Effector CD4-positive, alpha-beta T cell (primary cell): Measurements from ENCODE around the gene IDI2.

Source experiments
- DNase-seq: peaks from one replicate; pipeline ENCODE4 v3.0.0-alpha.2; 2020

The IDI2 gene

DNA sequence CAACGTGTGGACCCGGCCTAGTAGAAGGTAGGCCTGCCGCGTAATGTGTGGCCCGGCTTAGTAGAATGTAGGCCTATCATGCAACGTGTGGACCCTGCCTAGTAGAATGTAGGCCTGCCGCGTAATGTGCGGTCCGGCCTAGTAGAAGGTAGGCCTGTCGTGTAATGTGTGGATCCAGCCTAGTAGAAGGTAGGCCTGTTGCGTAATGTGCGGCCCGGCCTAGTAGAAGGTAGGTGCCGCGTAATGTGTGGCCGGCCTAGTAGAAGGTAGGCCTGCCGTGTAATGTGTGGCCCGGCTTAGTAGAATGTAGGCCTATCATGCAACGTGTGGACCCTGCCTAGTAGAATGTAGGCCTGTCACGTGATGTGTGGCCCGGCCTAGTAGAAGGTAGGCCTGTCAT, 49.3 kb downstream of the IDI2 start:
- no peak for DNase-seq

DNA sequence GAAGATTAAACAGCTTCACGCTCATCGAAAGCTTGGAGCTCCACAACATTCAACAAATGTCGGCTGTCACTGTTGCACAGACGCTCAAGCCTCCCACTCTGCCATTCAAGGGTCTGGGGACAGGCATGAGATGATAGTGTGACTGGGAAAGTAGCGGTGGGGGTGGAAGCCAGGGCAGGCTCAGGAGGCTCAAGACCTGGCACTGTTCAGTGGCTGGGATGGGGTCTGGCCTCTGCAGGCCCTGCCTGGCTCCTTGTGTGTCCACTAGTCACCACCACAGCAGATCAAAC, 50.9 kb downstream of the IDI2 start:
- DNase-seq = no peak

DNA sequence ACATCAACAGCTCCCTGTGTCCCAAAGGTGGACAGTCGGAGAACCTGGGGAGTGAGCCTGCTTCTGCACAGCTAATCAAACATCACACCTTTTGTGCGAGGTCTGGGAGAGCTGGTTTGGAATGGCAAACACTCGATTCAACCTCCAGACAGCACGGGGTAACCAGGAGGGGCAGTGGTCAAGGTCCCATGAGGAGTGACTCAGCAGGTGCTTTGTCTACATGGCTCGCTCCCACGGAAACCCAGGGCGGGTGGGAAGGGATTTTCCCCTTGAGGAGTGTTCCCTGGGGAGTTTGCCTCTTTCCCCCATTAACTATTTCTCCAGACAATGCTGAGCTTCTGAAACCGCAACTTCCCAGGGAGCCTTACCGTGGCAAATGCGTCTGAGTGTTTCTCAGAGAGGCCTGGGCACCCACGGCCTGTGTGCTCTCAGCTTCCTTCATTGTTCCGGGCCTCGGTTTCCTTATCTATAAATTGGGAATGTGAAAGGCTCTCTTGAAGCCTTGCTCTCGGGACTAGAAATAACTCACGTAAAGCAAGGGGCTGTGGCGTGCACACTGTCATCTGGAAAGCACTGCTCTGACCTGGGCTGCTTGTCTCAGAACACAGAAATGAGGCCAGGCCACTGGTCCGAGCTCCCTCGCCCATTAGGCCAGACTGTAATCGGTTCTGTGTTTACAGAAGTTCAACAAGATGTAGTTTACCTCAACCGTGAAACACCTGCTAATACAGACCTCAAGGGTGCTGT, 51.4 kb downstream of the IDI2 start:
- no peak for DNase-seq

DNA sequence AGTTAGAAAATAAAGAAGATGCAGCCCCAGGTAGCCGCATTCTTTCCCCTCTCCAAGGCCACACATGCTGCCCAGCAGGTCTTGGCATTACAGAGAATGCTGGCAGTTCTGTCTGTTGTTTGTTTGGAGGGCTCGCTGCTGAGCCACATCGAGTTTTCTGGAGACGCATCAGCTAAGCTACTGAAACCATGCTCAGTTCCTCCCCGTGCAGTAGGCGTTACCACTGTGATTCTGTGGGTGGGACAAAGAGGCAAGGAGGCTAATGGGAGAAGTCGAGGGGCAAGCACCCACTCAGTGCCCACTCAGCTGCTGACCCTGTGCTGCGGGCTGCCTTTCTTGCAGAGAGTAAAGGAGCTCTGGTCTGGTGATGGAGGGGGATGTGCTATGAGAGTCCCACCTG, 52.9 kb downstream of the IDI2 start:
- no peak for DNase-seq

DNA sequence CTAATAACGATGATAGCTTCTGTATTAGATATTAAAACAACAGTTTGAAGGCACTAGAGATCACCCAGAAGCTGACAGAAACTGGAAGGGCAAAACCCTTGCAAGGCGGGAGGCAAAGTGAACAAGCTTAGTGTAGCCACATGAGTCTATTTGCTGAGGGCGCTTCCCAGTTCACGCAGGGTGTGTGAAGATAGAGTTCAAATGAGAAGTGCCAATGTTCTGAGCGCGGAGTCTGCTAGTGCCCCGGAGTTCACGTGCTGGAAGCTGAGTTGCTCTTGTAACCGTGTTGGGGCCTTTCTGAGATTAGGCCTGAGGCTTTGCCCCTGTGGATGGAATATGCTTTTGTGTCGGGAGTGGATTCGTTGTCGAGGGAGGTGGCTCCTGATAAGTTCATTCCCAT, 54.0 kb downstream of the IDI2 start:
- no peak for DNase-seq

DNA sequence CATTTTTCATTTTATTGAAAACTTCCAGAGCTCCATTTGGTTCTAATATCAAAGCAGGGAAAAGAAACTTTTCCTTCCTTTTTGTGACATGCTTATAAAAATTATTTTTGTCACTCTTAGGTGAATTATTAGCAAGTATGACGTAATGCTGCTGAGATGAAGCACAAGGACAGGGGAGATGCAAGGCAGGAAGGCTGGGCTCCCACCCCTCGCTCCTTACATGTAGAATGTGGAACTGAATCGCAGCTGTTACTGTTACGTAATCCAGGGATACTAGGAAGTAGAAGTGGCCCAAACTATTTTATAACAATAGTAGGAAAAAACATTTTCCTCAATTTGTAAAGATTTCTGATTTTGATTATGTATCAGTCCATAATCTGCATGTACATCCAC, 54.5 kb downstream of the IDI2 start:
- DNase-seq = no peak

DNA sequence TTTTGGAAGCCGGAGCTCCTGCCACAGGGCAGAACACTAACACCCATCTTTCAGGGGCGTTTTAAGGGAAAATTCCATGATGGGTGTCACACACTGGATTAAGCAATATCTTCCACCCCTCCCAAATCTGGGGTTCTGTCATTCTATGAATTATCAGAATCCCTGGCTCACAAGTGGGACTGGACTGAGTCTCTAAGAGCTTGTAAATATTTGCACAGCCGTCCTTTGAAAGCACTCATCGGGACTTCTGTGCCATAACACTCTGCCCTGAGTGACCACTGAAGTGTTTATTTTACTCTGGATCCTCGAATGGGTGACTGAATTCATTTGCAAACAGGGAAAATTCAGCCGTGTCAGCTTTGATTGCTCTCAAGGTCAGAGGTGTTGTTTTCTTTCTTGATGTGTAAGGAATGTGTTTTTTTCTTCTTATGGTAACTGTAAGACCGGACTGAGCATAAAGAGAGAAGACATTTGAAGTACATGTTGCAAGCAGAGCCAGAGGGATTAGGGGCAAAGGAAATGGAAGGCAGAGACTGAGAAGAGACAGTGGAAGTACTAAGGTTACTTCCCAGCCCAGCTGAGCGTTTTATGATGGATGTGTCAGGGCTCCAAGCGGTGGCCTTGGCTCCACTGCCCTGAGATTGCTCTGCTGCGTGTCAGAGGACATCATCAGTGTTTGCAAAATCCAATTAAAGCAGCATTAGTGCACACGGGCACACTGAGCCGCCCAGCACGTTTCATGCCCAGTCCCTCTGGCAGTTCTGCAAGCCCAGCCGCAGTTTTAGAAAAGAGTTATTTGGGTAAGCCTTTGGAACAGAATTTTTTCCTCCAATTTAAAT, 55.1 kb downstream of the IDI2 start:
- DNase-seq = no peak

DNA sequence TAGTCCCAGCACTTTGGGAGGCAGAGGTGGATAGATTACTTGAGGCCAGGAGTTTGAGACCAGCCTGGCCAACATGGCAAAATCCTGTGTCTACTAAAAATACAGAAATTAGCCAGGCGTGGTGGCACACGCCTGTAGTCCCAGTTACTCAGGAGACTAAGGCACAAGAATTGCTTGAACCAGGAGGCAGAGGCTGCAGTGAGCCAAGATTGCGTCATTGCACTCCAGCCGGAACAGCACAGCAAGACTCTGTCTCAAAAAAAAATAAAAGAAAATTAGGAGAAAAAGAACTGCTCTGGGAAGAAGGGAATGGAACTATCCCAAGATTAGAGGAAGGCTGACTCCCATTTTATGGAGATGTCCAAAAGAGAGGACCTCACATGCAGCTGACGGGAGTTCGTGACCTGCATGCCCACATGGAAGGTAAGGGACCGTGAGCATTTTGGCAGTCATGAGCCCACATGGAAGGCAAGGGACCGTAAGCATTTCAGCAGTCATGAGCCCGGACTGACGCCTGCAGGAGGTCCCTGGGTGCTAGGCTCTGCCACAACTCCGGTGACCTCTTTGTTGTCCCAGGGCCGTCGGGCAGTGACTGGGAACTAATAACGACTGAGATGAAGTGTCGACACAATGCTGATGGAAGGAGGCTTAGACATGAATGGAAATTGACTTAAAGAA, 56.0 kb downstream of the IDI2 start:
- no peak for DNase-seq
